ENCODE data around the gene PTPRU.

DNA sequence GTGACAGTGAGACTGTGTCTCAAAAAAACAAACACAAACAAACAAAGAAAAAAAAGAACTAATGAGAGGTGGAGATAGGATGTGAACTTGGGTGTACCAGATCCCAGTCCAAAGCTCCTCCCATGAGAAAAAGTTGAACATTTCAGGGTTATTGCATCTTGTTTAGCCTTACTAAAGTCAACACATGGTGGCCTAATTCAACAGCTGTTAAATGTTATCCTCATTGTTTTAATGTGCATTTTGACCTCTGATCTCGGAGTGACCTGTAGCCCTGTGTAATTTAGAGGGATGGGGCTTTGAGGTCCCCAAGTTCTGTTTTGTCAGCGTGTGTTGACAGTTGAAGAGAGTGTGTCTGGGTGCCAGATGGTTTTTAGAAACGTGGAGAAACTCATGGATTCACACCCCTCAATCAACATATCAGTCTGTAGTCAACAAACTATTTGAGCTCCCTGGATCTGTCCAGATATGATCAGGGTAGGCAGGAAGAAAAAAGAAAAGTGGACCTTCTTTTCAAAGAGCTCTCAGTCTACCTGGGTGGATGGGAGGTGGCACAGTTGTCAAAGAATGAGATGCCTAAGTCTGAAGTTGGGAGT is 34.7 kb downstream of the PTPRU start:
- TF ChIP-seq, protein P1, sequence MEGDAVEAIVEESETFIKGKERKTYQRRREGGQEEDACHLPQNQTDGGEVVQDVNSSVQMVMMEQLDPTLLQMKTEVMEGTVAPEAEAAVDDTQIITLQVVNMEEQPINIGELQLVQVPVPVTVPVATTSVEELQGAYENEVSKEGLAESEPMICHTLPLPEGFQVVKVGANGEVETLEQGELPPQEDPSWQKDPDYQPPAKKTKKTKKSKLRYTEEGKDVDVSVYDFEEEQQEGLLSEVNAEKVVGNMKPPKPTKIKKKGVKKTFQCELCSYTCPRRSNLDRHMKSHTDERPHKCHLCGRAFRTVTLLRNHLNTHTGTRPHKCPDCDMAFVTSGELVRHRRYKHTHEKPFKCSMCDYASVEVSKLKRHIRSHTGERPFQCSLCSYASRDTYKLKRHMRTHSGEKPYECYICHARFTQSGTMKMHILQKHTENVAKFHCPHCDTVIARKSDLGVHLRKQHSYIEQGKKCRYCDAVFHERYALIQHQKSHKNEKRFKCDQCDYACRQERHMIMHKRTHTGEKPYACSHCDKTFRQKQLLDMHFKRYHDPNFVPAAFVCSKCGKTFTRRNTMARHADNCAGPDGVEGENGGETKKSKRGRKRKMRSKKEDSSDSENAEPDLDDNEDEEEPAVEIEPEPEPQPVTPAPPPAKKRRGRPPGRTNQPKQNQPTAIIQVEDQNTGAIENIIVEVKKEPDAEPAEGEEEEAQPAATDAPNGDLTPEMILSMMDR (IDR thresholded peaks at IDR 0.05) = no peak
- TF ChIP-seq EP300 (IDR thresholded peaks at IDR 0.05) = no peak
- TF ChIP-seq RFX5 (IDR thresholded peaks at IDR 0.05) = no peak
- TF ChIP-seq, protein P2, sequence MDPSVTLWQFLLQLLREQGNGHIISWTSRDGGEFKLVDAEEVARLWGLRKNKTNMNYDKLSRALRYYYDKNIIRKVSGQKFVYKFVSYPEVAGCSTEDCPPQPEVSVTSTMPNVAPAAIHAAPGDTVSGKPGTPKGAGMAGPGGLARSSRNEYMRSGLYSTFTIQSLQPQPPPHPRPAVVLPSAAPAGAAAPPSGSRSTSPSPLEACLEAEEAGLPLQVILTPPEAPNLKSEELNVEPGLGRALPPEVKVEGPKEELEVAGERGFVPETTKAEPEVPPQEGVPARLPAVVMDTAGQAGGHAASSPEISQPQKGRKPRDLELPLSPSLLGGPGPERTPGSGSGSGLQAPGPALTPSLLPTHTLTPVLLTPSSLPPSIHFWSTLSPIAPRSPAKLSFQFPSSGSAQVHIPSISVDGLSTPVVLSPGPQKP (IDR thresholded peaks at IDR 0.05; ENCODE audit: low read depth, low read length) = no peak
- no peak for TF ChIP-seq POLR2A (IDR thresholded peaks at IDR 0.05; ENCODE audit: low read length)
- TF ChIP-seq RCOR1 (IDR thresholded peaks at IDR 0.05; ENCODE audit: low read depth, low read length) = no peak
- no peak for TF ChIP-seq RAD21 (conservative IDR thresholded peaks at IDR 0.05 in 1 of 2, IDR thresholded peaks at IDR 0.05 in 1 of 2)
- TF ChIP-seq, protein P3, sequence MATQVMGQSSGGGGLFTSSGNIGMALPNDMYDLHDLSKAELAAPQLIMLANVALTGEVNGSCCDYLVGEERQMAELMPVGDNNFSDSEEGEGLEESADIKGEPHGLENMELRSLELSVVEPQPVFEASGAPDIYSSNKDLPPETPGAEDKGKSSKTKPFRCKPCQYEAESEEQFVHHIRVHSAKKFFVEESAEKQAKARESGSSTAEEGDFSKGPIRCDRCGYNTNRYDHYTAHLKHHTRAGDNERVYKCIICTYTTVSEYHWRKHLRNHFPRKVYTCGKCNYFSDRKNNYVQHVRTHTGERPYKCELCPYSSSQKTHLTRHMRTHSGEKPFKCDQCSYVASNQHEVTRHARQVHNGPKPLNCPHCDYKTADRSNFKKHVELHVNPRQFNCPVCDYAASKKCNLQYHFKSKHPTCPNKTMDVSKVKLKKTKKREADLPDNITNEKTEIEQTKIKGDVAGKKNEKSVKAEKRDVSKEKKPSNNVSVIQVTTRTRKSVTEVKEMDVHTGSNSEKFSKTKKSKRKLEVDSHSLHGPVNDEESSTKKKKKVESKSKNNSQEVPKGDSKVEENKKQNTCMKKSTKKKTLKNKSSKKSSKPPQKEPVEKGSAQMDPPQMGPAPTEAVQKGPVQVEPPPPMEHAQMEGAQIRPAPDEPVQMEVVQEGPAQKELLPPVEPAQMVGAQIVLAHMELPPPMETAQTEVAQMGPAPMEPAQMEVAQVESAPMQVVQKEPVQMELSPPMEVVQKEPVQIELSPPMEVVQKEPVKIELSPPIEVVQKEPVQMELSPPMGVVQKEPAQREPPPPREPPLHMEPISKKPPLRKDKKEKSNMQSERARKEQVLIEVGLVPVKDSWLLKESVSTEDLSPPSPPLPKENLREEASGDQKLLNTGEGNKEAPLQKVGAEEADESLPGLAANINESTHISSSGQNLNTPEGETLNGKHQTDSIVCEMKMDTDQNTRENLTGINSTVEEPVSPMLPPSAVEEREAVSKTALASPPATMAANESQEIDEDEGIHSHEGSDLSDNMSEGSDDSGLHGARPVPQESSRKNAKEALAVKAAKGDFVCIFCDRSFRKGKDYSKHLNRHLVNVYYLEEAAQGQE (IDR thresholded peaks at IDR 0.05) = no peak
- TF ChIP-seq, protein P4, sequence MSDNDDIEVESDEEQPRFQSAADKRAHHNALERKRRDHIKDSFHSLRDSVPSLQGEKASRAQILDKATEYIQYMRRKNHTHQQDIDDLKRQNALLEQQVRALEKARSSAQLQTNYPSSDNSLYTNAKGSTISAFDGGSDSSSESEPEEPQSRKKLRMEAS (IDR thresholded peaks at IDR 0.05) = no peak
- TF ChIP-seq, protein P5, sequence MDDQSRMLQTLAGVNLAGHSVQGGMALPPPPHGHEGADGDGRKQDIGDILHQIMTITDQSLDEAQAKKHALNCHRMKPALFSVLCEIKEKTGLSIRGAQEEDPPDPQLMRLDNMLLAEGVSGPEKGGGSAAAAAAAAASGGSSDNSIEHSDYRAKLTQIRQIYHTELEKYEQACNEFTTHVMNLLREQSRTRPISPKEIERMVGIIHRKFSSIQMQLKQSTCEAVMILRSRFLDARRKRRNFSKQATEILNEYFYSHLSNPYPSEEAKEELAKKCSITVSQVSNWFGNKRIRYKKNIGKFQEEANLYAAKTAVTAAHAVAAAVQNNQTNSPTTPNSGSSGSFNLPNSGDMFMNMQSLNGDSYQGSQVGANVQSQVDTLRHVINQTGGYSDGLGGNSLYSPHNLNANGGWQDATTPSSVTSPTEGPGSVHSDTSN (IDR thresholded peaks at IDR 0.05) = no peak
- no peak for TF ChIP-seq CEBPB (IDR thresholded peaks at IDR 0.05)
